Fibroblast of mammary gland (primary cell): ENCODE measurements around the gene TMEM132C.

Experiments used
- DNase-seq: peaks from one replicate; pipeline ENCODE4 v3.0.0-alpha.2; 2010; ENCODE audit warnings: low read depth
- H3K4me3 ChIP-seq: 2 replicates; pipeline ENCODE4 v1.5.1; 2011; ENCODE audit warnings: low read depth, mild to moderate bottlenecking, low read length, moderate library complexity; ENCODE audit not compliant: control insufficient read depth
- CTCF ChIP-seq: conservative IDR thresholded peaks from 2 replicates; pipeline ENCODE4 v1.5.1; 2011; ENCODE audit warnings: low read depth, low read length, inconsistent platforms; ENCODE audit not compliant: control insufficient read depth, insufficient read depth

Gene TMEM132C

GRCh38 chr12:128695697-128696096 lies 428.7 kb downstream of the TMEM132C start:
- no peak for TF ChIP-seq CTCF

GRCh38 chr12:128698301-128698972 lies 431.5 kb downstream of the TMEM132C start:
- no peak for DNase-seq
- no peak overlapping the region for H3K4me3 ChIP-seq
- TF ChIP-seq CTCF, result no peak

More at GRCh38 chr12:128695697-128696096, 428.7 kb downstream of the TMEM132C start:
- H3K4me3 ChIP-seq, result no peak overlapping the region
- DNase-seq, result no peak

GRCh38 chr12:128699106-128699505 lies 432.1 kb downstream of the TMEM132C start:
- no peak for TF ChIP-seq CTCF
- no peak overlapping the region for H3K4me3 ChIP-seq
- no peak for DNase-seq

- DNase-seq, result no peak
- no peak overlapping the region for H3K4me3 ChIP-seq
- TF ChIP-seq CTCF, result no peak
These were observed 435.4 kb downstream of the TMEM132C start for GRCh38 chr12:128702371-128702770.

- no peak overlapping the region for H3K4me3 ChIP-seq
- DNase-seq, result no peak
- no peak for TF ChIP-seq CTCF
These were observed 438.2 kb downstream of the TMEM132C start for GRCh38 chr12:128705140-128705539.

GRCh38 chr12:128707488-128707887 lies 440.5 kb downstream of the TMEM132C start:
- no peak for TF ChIP-seq CTCF
- H3K4me3 ChIP-seq, result no peak overlapping the region
- no peak for DNase-seq
